ENCODE results near the gene PPP1R37. TPM values are rescaled to one million over a fixed set of nuclear protein-coding genes. Genes with fewer than 3 reads are reported as not detected.
A peak's percentile ranks its signal among the peaks of the same experiment; 100 is the strongest.

PPP1R37 gene
- polyA plus RNA-seq, 10 donors: 15.8 to 23.8 (median 19.4) TPM

GRCh38 chr19:45137179-45137761, 44.3 kb downstream of the PPP1R37 start:
- peak; percentile 54 to 85 (median 61) for DNase-seq

GRCh38 chr19:45138303-45138751, 45.3 kb downstream of the PPP1R37 start:
- DNase-seq: no peak

DNA sequence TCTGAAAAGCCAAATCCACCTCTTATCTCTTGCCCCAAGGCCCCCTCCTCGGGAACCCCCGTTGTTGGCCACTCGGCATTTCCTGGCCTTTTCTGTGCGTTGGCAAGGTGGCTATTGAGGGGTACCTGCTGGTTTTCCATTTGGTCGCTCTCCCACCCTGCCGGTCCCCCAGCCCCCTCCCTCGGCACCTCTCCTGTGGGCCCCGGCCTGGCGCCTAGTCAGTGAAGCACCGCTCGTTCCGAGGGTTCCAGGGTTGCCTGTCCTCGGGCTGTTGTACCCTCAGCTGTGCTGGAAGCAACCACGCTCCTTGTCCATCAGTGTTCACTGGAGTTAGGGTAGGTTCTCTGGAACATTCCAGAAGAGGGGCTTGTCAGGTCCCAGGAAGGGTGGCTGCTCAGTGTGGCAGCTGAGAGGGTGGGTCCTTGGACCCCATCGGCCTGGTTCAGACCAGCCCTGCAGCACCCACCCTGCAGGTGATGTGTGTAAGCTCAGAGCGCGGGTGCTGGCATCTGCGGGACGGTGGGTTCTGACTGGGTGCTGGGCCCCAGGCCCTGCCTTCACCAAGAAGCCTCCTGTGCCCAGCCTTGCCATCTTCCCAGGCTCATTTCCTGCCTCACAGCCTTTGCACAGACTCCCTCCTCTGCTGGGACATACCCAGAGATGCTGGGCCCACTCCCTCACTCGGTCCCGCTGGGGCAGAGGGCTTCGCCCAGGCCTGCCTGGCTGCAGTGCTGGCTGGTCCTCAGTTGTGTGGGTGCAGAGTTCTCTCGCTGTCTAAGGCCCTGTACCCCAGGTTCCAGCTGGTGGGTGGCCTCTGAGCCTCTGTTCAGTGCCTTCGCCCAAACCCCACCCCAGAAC, 46.5 kb downstream of the PPP1R37 start:
- no peak for DNase-seq

DNA sequence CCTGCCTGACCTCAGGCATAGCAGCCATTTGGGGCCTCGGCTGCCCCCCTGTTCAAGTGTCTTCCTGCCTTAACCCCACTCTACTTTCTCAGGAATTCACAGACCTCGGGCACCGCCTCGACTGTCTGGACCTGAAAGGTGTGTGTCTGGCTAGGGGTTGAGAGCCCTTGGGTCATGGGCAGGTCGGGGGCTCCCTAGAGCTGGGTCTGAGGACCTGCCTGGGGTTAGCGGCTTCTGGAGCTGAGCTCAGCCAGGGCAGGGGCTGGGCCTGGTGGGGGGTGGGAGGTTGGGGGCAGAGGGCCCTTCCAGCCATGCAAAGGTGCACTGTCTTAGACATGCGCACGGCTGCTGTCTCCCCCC, 47.1 kb downstream of the PPP1R37 start:
- no peak for DNase-seq

GRCh38 chr19:45140533-45140932, 47.6 kb downstream of the PPP1R37 start:
- DNase-seq: no peak

DNA sequence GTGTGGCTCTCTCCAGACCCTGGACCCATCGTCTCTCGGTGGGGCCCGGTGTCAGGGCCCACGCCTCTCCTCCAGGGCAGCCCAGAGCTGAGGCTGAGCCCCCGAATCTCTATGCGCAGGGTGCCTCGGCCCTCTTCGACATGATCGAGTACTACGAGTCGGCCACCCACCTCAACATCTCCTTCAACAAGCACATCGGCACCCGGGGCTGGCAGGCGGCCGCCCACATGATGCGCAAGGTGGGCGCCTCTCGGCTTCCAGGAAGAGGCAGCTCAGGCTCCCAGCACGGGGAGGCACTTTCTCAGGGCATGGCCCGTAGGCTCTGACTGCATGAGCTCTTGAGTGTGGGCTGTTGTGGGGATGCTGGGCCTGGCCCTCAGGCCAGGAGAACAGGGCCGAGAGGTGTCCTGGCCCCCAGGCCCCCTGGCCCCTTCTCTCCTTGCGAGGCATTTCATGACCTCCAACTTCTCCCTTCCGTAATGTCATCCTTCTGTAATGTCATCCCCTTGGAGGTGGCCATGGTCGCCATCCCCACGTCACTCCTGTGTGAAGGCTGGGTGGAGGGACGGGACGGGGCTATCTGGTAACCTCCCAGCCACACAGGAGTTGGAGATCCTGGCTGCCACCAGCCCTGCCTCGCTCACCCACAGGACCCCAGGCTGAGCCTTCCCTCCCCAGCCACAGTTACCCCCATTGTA, 48.4 kb downstream of the PPP1R37 start:
- DNase-seq: no peak

- DNase-seq: no peak
Measured at GRCh38 chr19:45142016-45142725, 49.2 kb downstream of the PPP1R37 start.

GRCh38 chr19:45142726-45143110, 49.7 kb downstream of the PPP1R37 start:
- DNase-seq: peak in 1 of 3 donors; percentile 37

DNA sequence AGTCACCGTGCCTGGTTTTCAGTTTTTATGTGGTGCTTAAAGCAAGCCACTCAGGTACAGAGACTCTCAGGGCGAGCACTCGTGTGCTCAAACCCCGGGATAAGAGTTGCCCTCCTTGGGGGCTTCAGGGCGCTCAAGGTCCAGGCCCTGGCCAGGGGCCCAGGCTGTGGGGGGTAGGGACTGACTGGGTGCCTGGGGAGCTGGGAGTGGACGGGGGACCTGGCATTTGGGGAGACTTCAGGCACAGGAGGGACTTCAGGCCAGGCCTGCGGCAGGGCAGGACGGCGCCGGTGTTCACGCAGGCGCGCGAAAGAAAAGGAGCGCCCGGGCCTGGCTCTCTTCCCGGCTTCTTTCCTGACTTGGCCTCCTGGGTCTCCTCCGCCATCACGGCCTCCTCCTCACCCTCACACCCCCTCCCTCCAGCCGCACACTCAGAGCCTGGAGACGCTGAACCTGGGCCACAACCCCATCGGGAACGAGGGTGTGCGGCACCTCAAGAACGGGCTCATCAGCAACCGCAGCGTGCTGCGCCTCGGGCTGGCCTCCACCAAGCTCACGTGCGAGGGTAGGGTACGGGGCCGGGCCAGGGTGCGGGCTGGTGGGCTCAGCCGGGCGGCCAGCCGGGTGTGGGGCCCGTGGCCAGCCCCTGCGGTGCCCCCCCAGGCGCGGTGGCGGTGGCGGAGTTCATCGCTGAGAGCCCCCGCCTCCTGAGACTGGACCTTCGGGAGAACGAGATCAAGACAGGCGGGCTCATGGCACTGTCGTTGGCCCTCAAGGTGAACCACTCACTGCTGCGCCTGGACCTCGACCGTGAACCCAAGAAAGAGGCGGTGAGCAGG, 51.7 kb downstream of the PPP1R37 start:
- DNase-seq: no peak

DNA sequence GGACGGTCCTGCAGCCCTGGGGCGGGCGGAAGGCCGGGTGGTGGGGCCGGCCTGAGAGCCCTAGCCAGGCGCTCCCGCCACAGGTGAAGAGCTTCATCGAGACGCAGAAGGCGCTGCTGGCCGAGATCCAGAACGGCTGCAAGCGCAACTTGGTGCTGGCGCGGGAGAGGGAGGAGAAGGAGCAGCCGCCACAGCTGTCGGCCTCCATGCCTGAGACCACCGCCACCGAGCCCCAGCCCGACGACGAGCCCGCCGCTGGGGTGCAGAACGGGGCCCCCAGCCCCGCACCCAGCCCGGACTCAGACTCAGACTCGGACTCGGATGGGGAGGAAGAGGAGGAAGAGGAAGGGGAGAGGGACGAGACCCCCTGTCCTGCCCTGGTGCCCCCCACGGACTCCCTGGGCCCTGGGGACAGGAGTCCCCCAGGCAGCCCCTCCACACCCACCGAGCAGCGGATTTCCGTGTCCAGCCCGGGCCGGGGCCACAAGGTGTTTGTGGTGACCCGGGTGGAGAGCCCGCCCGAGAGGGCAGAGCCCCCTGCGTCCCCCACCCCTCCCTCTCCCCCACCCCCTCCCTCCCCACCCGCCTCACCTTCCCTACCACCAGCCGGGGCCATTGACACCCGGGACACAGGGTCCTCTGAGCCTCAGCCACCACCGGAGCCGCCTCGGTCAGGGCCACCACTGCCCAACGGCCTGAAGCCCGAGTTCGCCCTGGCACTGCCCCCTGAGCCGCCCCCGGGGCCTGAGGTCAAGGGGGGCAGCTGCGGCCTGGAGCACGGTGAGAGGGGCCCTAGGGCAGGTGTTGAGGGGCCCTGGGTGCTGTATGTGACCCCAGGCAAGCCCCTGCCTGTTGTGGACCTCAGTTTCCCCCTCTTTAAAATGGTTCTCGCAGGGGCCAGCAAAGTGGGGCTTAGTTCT, 52.6 kb downstream of the PPP1R37 start:
- DNase-seq: no peak

DNA sequence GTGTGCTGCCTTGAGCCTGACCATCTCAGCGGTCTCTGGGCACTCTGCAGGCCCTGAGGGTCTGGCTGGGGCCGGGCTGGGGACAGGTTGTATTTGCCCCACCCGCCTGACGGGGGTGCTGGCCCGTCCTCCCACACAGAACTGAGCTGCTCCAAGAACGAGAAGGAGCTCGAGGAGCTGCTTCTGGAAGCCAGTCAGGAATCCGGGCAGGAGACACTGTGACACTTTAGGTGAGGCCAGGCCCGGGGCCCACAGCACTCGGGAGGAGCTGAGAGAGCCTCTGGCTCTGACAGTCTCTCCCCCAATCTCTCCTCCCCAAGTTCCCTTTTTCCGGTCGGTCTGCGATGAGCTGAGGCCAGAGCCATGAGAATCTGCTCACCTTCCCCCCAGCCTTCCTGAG, 53.3 kb downstream of the PPP1R37 start:
- DNase-seq: no peak

GRCh38 chr19:45146741-45147205, 53.8 kb downstream of the PPP1R37 start:
- DNase-seq: no peak

DNA sequence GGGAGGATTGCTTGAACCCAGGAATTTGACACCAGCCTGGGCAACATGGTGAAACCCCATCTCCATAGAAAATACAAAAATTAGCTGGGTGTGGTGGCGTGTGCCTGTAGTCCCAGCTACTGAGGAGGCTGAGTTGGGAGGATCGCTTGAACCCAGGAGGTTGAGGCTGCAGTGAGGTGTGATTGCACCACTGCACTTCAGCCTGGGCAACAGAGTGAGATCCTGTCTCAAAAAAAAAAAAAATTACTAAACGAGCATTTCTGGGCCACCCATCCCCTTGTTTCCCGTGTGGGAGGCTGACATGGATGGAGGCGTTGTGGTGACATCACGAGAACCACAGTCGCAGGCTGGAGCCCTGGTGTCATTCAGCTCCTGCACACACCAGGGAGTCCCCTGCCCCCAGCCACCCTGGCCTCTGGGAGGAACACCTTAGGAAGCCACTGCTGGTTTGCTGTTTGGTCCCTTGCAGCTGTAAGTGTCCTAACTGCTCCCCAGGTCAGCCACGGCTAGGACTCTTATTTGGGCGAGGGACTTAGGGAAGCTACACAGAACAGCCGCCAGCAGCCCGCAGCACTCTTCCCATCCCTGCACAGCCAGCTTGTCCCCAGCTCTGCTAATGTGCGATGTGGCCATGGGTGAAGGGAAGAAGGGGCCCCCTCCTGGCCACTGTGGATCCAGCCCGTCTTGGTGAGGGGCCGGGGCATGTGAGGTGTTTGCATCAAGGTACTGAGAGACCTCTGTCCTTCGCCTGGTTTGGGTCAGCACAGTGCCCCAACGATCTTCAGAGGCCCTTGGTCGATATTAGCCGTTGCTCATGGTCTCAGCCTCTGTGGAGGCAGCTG, 55.1 kb downstream of the PPP1R37 start:
- no peak for DNase-seq

- DNase-seq: no peak
Measured at GRCh38 chr19:45149129-45149528, 56.1 kb downstream of the PPP1R37 start.

DNA sequence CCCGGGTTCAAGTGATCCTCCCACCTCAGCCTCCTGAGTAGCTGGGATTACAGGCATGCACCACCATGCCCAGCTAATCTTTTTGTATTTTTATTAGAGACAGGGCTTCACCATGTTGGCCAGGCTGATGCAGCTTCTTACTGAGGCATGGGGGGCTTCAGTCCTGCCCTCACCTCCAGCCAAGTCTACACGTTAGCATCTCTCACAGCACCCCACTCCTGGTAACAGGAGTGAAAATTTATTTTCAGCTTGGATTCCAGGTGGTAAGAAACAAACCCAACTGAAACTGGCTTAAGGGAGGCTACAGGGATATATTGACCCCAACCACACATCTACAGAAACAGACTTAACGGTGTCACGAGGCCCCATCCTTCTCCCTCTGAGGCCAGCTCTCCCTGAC, 57.2 kb downstream of the PPP1R37 start:
- no peak for DNase-seq

DNA sequence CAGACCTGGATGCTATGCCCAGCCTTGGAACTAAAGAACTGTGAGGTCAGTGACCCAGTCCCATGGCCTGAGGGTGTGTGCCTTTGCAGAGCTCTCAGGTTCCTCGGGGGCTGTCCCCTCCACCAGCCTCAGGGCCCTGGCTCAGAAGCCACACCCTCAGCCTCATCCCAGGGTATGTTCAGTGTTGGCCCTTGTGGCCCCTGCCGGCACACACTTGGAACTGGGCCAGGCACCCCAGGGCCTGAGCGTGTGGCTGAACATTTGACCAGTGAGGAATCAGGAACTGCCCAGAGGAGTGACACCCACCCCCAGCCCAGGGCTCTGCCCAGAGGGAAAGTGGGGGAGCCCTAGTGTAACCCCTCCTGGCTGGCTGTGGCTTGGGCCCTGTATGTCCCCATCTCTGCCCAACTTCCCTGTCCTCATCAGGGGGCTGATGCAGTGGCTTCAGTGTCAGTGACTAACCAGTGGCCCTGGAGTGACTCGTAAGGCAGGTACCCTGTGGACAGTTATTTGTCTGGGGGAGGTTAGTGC, 57.8 kb downstream of the PPP1R37 start:
- DNase-seq: no peak

DNA sequence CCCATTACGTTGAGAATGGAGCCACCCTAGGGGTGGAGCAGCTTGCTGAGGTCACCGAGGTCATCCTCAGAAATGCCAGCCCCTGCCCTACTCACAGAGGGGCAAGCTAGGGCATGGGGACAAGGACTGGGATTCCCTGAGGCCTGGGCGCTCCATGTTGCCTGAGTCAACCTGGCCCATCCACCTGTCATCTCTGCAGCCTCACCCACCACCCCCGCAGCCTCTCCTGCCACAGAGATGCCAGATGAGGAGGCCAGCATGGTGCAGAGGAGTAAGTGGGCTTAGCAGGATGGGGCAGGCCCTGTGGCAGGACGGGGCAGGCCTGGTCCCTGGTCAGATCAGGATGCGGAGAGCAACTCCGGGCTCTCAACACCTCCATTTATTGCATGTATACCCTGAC, 58.3 kb downstream of the PPP1R37 start:
- no peak for DNase-seq

DNA sequence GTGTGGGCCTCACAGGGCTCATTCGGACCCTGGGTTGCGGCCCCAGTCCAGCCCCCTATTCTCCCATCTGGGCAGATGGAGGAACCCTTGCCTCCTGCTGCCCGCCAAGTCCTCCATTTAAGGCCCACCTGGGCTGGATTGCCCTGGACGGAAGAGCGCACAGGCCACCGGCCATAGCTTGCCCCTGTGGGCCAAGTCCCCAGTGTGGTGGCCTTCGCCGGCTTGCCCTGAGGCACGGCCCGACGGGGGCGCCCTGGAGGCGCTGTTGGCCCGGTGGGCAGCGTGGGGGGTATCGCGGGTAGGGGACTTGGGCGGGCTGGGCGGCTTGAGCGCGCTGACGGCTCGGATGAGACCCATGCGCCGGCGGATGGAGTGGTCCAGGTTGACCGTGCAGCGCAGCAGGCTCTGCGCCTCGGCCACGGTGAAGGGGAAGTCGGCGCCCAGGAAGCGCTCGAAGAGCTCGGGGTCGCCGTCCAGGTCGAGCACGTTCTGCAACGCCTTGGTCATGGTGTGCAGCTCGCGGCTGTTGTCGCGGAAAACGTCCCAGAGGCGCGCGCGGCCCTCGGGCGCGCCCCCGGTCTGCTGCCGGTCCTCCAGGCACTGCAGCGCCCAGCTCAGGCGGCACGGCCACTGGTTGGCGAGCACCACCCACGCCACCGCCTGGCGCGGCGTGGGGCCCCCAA, 59.0 kb downstream of the PPP1R37 start:
- DNase-seq: no peak
